MCF 10A (cell line): Measurements from ENCODE around the gene CFAP126. TPM values are rescaled to one million over a fixed set of nuclear protein-coding genes. Genes with fewer than 3 reads are reported as not detected.

ENCODE experiments used
- BruUV-seq: library from RNA; stranded (reverse); fragments of 400-500 nt; replicated peaks from 2 replicates; lab custom pipeline; 2021; lab: Mats Ljungman, UMichigan
- CTCF ChIA-PET: fragments of 300-600 bp; sonication (Branson Sonifier 250); formaldehyde crosslinking; extraction: SDS; loops from one replicate; lab custom pipeline; 2021; ENCODE audit warnings: antibody characterized with exemption, inconsistent platforms; lab: Yijun Ruan, JAX
- POLR2A ChIA-PET: fragments of 300-600, 350-650 bp; sonication (Branson Sonifier 250); formaldehyde crosslinking; extraction: SDS; loops from one replicate; lab custom pipeline; 2020; ENCODE audit warnings: antibody characterized with exemption, inconsistent platforms; lab: Yijun Ruan, JAX
- DNase-seq: peaks from one replicate; pipeline ENCODE4 v3.0.0-alpha.2; 2018; ENCODE audit not compliant: unreplicated experiment
- H3K27ac Mint-ChIP-seq: one replicate; pipeline ENCODE4 v1.8.0; 2022; ENCODE audit warnings: mild to moderate bottlenecking, low read depth, mixed read lengths; ENCODE audit not compliant: unreplicated experiment
- H3K27me3 Mint-ChIP-seq: one replicate; pipeline ENCODE4 v1.8.0; 2022; ENCODE audit warnings: mixed read lengths; ENCODE audit not compliant: insufficient read depth, unreplicated experiment
- H3K36me3 Mint-ChIP-seq: one replicate; pipeline ENCODE4 v1.8.0; 2022; ENCODE audit warnings: mild to moderate bottlenecking, moderate library complexity, mixed read lengths; ENCODE audit not compliant: insufficient read depth, unreplicated experiment
- H3K4me1 Mint-ChIP-seq: one replicate; pipeline ENCODE4 v1.8.0; 2022; ENCODE audit warnings: mixed read lengths; ENCODE audit not compliant: insufficient read depth, unreplicated experiment
- H3K4me3 Mint-ChIP-seq: one replicate; pipeline ENCODE4 v1.8.0; 2022; ENCODE audit warnings: mild to moderate bottlenecking, moderate library complexity, mixed read lengths; ENCODE audit not compliant: unreplicated experiment
- H3K9me3 Mint-ChIP-seq: one replicate; pipeline ENCODE4 v1.8.0; 2022; ENCODE audit warnings: mixed read lengths; ENCODE audit not compliant: unreplicated experiment
- intact Hi-C: fragments of 100-400 bp; cut with micrococcal nuclease; formaldehyde crosslinking; loops from 2 replicates; pipeline ENCODE4 v1.14.1; 2022
- total RNA-seq: library from RNA; stranded (reverse); gene quantifications from 2 replicates; pipeline ENCODE4 v1.2.3, GENCODE V29; 2022
- TF ChIP-seq, protein P1 (sequence below): fragments of 200-600 bp; IDR thresholded peaks from one replicate; pipeline ENCODE4 v1.8.0; 2022; ENCODE audit warnings: antibody characterized with exemption, mild to moderate bottlenecking; ENCODE audit not compliant: unreplicated experiment

Gene CFAP126
- total RNA-seq, 1 experiment from 2014 or later = not detected

DNA sequence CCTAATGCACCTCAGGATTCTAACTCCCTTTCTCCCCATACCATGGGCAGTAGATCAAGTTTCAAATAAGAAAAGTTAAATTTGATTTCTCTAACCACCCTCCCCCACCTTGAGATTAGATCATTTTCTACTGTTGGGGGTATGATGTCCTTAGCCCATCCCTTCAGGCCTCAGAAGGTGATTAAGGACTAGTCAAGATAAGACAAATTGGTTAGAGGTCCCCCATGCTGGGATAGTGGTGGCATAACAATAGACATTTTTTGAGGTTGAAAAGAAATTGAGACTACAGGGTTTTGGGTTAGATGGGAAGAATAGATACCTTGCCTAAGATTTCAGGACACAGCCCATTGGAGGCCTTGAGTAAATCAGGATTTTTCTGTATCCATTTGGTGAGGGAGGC, 2.5 kb downstream of the CFAP126 start:
- TF ChIP-seq, protein P1, sequence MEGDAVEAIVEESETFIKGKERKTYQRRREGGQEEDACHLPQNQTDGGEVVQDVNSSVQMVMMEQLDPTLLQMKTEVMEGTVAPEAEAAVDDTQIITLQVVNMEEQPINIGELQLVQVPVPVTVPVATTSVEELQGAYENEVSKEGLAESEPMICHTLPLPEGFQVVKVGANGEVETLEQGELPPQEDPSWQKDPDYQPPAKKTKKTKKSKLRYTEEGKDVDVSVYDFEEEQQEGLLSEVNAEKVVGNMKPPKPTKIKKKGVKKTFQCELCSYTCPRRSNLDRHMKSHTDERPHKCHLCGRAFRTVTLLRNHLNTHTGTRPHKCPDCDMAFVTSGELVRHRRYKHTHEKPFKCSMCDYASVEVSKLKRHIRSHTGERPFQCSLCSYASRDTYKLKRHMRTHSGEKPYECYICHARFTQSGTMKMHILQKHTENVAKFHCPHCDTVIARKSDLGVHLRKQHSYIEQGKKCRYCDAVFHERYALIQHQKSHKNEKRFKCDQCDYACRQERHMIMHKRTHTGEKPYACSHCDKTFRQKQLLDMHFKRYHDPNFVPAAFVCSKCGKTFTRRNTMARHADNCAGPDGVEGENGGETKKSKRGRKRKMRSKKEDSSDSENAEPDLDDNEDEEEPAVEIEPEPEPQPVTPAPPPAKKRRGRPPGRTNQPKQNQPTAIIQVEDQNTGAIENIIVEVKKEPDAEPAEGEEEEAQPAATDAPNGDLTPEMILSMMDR = no peak
- no TSS peak for BruUV-seq
- ChIA-PET CTCF (interaction anchor here (1.0 kb wide), 1 partner anchor 17 kb away, joined by 3 read pairs; no protein-coding TSS in a partner anchor), POLR2A (interaction anchor here (0.7 kb wide), 1 partner anchor 13 kb away, joined by 3 read pairs; no protein-coding TSS in a partner anchor)
- Mint-ChIP-seq H3K27me3 (no peaks in the 10 kb centered on the region), H3K27ac (no peak overlapping the region), H3K4me3 (no peak overlapping the region), H3K4me1 (peaks cover 5% of the 10 kb centered on the region), H3K9me3 (no peaks in the 10 kb centered on the region), H3K36me3 (peaks cover 54% of the 10 kb centered on the region)
- DNase-seq = no peak
- intact Hi-C loops = no loop called here

- H3K9me3 Mint-ChIP-seq = no peaks in the 10 kb centered on the region
- no peak for DNase-seq
- H3K4me3 Mint-ChIP-seq = no peak overlapping the region
- TF ChIP-seq, protein P1 = no peak
- intact Hi-C loops = no loop called here
- no TSS peak for BruUV-seq
- ChIA-PET POLR2A (no interaction called here), CTCF (interaction anchor here (1.0 to 1.5 kb wide), 3 partner anchors 13 to 18 kb away, joined by 3 to 8 read pairs (median 3); no protein-coding TSS in a partner anchor)
- H3K36me3 Mint-ChIP-seq = peaks cover 62% of the 10 kb centered on the region
- H3K27ac Mint-ChIP-seq = no peak overlapping the region
- peaks cover 5% of the 10 kb centered on the region for H3K4me1 Mint-ChIP-seq
- no peaks in the 10 kb centered on the region for H3K27me3 Mint-ChIP-seq
Observed at GRCh38 chr1:161364332-161364731, 3.3 kb downstream of the CFAP126 start.

DNA sequence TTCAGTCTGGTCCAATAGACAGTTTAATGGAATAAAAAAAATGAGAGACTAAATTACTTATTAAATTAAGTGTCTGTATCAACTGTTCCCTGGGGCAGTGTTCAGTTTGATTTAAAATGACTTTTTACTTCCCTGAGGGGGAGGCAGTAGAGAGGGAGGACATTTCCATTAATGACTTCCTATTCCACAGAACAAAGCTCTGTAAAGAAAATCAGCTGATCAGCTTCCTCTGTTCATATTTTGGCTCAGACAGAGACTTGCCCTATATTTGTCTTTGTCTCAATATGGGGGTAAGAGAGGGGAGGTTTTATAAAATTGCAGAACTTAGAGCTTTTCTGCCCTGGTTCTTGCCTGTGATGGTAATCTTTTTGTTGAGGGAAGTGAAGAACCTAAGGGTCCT, 8.4 kb downstream of the CFAP126 start:
- TF ChIP-seq, protein P1 = no peak
- ChIA-PET POLR2A (interaction anchor here (1.0 to 1.5 kb wide), 2 partner anchors 27 to 133 kb away, joined by 3 to 8 read pairs; no protein-coding TSS in a partner anchor), CTCF (interaction anchor here (0.6 to 2.5 kb wide), 3 partner anchors 15 to 65 kb away, joined by 4 to 9 read pairs (median 4); no protein-coding TSS in a partner anchor)
- intact Hi-C loops = no loop called here
- no peak for DNase-seq
- no peak overlapping the region for H3K27ac Mint-ChIP-seq
- H3K9me3 Mint-ChIP-seq = no peaks in the 10 kb centered on the region
- H3K4me1 Mint-ChIP-seq = no peaks in the 10 kb centered on the region
- no TSS peak for BruUV-seq
- H3K4me3 Mint-ChIP-seq = no peak overlapping the region
- H3K27me3 Mint-ChIP-seq = no peaks in the 10 kb centered on the region
- peaks cover 85% of the 10 kb centered on the region for H3K36me3 Mint-ChIP-seq

DNA sequence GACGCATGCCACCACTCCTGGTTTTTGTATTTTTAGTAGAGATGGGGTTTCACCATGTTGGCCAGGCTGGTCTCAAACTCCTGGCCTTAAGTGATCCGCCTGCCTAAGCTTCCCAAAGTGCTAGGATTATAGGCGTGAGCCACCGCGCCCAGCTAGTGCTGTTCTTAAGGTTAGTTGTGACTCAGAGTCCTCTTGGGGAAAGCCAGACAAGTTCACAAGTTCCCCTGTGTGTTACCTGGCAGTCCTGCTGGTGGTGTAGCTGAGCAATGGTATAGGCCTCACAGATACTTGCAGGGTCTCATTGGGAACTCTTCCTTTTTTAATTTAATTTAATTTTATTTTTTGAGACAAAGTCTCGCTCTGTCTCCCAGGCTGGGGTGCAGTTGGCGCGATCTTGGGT, 10.6 kb downstream of the CFAP126 start:
- no TSS peak for BruUV-seq
- H3K27me3 Mint-ChIP-seq = no peaks in the 10 kb centered on the region
- H3K27ac Mint-ChIP-seq = no peak overlapping the region
- H3K4me1 Mint-ChIP-seq = no peaks in the 10 kb centered on the region
- peaks cover 89% of the 10 kb centered on the region for H3K36me3 Mint-ChIP-seq
- TF ChIP-seq, protein P1 = no peak
- no peaks in the 10 kb centered on the region for H3K9me3 Mint-ChIP-seq
- ChIA-PET CTCF (interaction anchor here (0.5 to 2.5 kb wide), 10 partner anchors 9 to 363 kb away, joined by 3 to 7 read pairs (median 4); partner anchors contain the start of gene SDHC), POLR2A (interaction anchor here (2.0 kb wide), 1 partner anchor 9 kb away, joined by 6 read pairs; no protein-coding TSS in a partner anchor)
- DNase-seq = no peak
- intact Hi-C loops = no loop called here
- no peak overlapping the region for H3K4me3 Mint-ChIP-seq
